ENCODE results near the gene HCCS. TPM values are rescaled to one million over a fixed set of nuclear protein-coding genes. Genes with fewer than 3 reads are reported as not detected.
A peak's percentile ranks its signal among the peaks of the same experiment; 100 is the strongest.

The HCCS gene
- total and polyA plus RNA-seq, 2 of the 8 experiments (the other 6 are each of a cell fraction or from before 2014, with no cell fraction given): 11.9 to 29.9 TPM

GRCh38 chrX:11143931-11144678 is 33.0 kb downstream of the HCCS start:
- Histone ChIP-seq H3K79me1 (ENCODE audit: low read depth, low read length) (no peaks in the 10 kb centered on the region), H3K4ac (replicated peaks; ENCODE audit: insufficient read length, low read depth, low read length) (no peak overlapping the region), H3K9ac (replicated peaks in 1 of 4; ENCODE audit: extremely low read depth in 1 of 4, low read depth in 3 of 4, low read length in 3 of 4) (no peak overlapping the region), H3K4me2 (ENCODE audit: insufficient read depth in 1 of 2, low read depth in 2 of 2, low read length in 2 of 2) (peak overlapping the region in 1 of 2 experiments; percentile 28; a peak in 1 of 4 replicates), H3K4me1 (replicated peaks in 1 of 4; ENCODE audit: control insufficient read depth in 3 of 4, insufficient read depth in 4 of 4, low read length in 3 of 4) (no peaks in the 10 kb centered on the region; a peak in 3 of 7 replicates), H2BK15ac (ENCODE audit: low read length) (no peak overlapping the region), H3K23me2 (ENCODE audit: low read depth, low read length) (no peaks in the 10 kb centered on the region), H2BK120ac (replicated peaks; ENCODE audit: low read depth, low read length) (no peak overlapping the region), H3K4me3 (ENCODE audit: extremely low read depth in 1 of 4, insufficient read depth in 2 of 4, low read depth in 3 of 4, low read length in 4 of 4) (no peak overlapping the region), H4K8ac (ENCODE audit: extremely low read depth, insufficient read depth, low read length) (no peak overlapping the region), H2BK5ac (ENCODE audit: low read depth, low read length) (no peak overlapping the region), H4K20me1 (replicated peaks in 1 of 2; ENCODE audit: control insufficient read depth in 1 of 2, insufficient read depth in 2 of 2, low read length in 2 of 2) (no peaks in the 10 kb centered on the region), H3K79me2 (ENCODE audit: control insufficient read depth in 1 of 2, insufficient read depth in 2 of 2, low read length in 2 of 2) (no peaks in the 10 kb centered on the region), H3K18ac (ENCODE audit: extremely low read depth, low read length) (no peak overlapping the region), H2AK5ac (ENCODE audit: low read depth, low read length) (no peak overlapping the region), H4K91ac (replicated peaks; ENCODE audit: insufficient read length, low read length) (no peak overlapping the region), H2AFZ (ENCODE audit: low read length) (no peak overlapping the region), H2BK20ac (ENCODE audit: low read length) (no peak overlapping the region), H3K9me3 (ENCODE audit: insufficient read depth in 2 of 2, low read depth in 1 of 2, low read length in 1 of 2) (no peaks in the 10 kb centered on the region), H3K36me3 (ENCODE audit: control insufficient read depth in 2 of 4, insufficient read depth in 4 of 4, low read length in 3 of 4) (no peaks in the 10 kb centered on the region), H2BK12ac (ENCODE audit: low read depth, low read length) (no peak overlapping the region), H3K56ac (replicated peaks; ENCODE audit: insufficient read length, low read depth, low read length) (no peak overlapping the region), H3K27me3 (replicated peaks in 1 of 4; ENCODE audit: control insufficient read depth in 3 of 4, extremely low read depth in 1 of 4, insufficient read depth in 3 of 4, low read length in 3 of 4) (no peaks in the 10 kb centered on the region), H3K23ac (ENCODE audit: insufficient read length) (no peak overlapping the region), H4K5ac (ENCODE audit: insufficient read length, low read depth, low read length) (no peak overlapping the region), H3K27ac (ENCODE audit: low read depth, low read length) (no peak overlapping the region), H3K14ac (ENCODE audit: insufficient read length) (no peak overlapping the region)
- FAIRE-seq (peak; percentile 95), DNase-seq (ENCODE audit: low read depth in 1 of 2, low spot score in 2 of 2) (peak in 1 of 2 experiments; percentile 51)
- POLR2A ChIA-PET (ENCODE audit: partially characterized antibody): no interaction called here
- CTCF ChIA-PET (ENCODE audit: partially characterized antibody): interaction anchor here (0.6 to 1.9 kb wide), 6 partner anchors 8 to 953 kb away, joined by 3 to 6 read pairs (median 4); no protein-coding TSS in a partner anchor
- peak; percentile 26; the same call in 1 of the 2 replicates for TF ChIP-seq KDM5A (IDR thresholded peaks at IDR 0.05; ENCODE audit: low read length)
- peak in 2 of 3 experiments; percentile 55 to 58; a peak in 3 of 4 replicates for TF ChIP-seq CTCF (IDR thresholded peaks at IDR 0.05; ENCODE audit: control extremely low read depth in 1 of 3, insufficient read depth in 1 of 3, low read depth in 1 of 3, low read length in 3 of 3)
- peak; percentile 76 to 78 for TF ChIP-seq RAD21 (IDR thresholded peaks at IDR 0.05 in 1 of 2, conservative IDR thresholded peaks at IDR 0.05 in 1 of 2; ENCODE audit: low read depth in 2 of 2, low read length in 2 of 2)
- no peak for TF ChIP-seq RFX5 (IDR thresholded peaks at IDR 0.05; ENCODE audit: borderline replicate concordance, low read depth, low read length)
- 52% methylated on average over 19 of the region's 20 CpGs; no CpG with 5 or more reads in 1 of the 2 experiments for WGBS, 2 experiments (ENCODE audit: extremely low coverage in 1 of 2, insufficient coverage in 1 of 2, insufficient read length in 1 of 2, insufficient replicate concordance in 2 of 2, low coverage in 1 of 2, low lambda C conversion rate in 2 of 2, missing lambda C conversion rate in 1 of 2)

Data from H1 (cell line).